DND-41 (cell line): ENCODE results near the gene SRRM2.

Source experiments
- CTCF ChIP-seq: IDR thresholded peaks from 2 replicates; pipeline ENCODE4 v1.5.1; 2012; ENCODE audit warnings: borderline replicate concordance, low read length, moderate library complexity, mild to moderate bottlenecking; ENCODE audit not compliant: poor library complexity, severe bottlenecking; ENCODE audit errors: extremely low read depth
- EZH2 ChIP-seq: IDR thresholded peaks from 3 replicates; pipeline ENCODE4 v1.6.1; 2012; ENCODE audit warnings: borderline replicate concordance, low read depth, mild to moderate bottlenecking, moderate library complexity, low read length, inconsistent platforms; ENCODE audit not compliant: severe bottlenecking

GRCh38 chr16:2728034-2728433 is 24.4 kb upstream of the SRRM2 start:
- no peak for TF ChIP-seq CTCF
- no peak for TF ChIP-seq EZH2
